Myocyte (in vitro differentiated cells): ENCODE data around the gene CABLES1. TPM values are rescaled to one million over a fixed set of nuclear protein-coding genes. Genes with fewer than 3 reads are reported as not detected.

Experiments
- DNase-seq: peaks from one replicate; pipeline ENCODE4 v3.0.0-alpha.2; 2012; ENCODE audit warnings: low read depth
- total RNA-seq: library from RNA; depleted of rRNA; stranded (reverse); fragments of >200 nt; gene quantifications from 2 replicates; pipeline ENCODE4 v1.2.3, GENCODE V29; 2014

CABLES1 gene
- total RNA-seq, 1 donor from 2014 or later = 8.2 TPM

DNA sequence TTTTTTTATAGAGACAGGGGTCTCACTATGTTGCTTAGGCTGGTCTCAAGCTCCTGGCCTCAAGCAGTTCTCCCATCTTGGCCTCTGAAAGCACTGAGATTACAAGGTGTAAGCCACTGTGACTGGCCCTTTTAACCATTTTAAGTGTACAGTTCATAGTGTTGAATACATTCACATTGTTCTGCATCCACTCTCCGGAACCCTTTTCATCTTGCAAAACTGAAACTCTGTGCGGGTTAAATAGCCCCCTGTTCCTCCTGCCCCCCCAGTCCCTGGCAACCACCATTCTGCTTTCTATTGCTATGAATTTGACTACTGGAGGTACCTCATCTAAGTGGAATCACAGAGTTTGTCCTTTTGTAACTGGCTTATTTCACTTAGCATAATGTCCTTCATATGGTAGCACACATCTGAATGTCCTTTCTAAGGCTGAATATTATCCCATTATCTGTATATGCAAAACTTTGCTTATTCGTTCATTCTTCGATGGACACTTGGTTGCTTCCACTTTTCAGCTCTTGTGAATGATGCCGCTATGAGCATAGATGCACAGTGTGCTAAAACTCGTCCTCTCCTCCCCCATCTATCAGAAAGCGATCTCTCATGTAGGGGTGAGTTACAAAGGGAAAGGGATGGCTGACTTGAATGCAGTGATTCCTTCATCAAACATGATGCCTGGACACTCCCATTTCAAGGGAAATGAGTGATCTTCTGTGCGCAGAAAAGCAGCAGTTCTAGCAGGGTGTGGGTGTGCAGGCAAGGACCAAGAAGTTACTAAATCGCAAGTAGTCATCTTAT is 30.2 kb downstream of the CABLES1 start:
- DNase-seq = no peak

DNA sequence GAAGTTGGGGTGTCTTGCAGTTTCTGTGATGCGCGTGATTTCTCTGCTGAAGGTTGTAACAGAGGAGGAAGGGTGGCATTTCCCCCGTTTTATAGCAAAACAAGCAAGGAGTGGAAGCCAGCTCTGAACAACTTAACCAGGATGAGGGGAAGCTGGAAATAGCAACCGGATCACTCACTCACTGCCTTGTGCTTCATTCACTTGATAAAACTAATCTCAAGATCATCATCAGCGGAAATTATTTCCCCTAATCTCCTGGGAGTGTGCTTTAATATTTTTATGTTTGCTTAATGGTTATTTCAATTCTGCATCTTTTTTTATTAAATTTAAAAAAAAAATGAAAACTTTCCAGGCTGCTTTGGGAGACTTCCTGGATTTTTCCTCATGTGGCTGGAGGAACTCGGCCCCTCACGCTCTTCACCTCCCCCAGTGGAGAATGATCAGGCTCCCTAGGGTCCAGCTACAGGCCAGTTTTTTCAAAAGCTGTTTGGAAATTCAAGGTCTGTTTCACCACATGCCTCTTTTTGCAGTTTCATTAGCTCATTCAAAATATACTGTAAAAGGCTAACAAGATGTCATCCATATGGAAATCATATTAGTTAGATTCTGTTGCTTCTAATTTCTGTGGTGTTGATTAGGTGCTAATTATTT is 31.7 kb downstream of the CABLES1 start:
- DNase-seq = no peak

DNA sequence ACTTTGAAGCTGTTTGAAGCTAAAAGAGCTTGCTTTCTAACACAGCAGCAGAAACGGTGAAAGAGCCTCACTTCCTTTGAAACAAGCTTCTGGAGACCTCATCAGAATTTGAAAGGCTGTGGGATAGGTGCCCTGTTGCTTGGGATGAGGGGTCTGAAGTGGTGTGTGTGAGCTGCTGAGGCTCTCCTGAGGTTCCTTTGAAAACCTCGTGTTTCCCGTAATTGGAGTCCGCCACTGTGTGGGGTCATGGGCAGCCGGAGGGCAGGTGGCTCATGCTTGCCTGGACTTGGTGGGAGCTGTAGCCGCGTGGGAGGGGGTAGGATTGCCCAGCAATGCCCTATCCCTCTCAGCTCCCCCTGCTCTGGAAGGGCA is 34.4 kb downstream of the CABLES1 start:
- DNase-seq = no peak

DNA sequence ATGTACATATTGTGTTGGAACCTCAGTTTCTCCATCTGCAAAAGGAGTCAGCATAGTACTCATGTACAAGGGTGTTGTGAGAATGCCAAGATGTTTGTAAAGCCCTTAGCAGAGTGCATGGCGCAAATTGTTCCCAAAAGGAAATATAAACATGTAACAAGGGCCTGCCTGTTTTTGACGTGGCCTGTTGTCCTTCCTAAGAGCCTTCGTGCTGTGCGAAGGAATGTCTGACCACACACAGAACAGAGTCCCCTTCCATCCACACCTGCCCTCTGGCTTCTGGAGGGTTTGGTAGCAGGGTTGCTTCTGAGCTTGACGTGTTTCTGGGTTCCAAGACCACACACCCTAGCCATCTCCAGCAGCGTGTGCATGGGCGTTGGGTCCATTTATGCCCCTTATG is 34.9 kb downstream of the CABLES1 start:
- DNase-seq = peak; percentile 10

DNA sequence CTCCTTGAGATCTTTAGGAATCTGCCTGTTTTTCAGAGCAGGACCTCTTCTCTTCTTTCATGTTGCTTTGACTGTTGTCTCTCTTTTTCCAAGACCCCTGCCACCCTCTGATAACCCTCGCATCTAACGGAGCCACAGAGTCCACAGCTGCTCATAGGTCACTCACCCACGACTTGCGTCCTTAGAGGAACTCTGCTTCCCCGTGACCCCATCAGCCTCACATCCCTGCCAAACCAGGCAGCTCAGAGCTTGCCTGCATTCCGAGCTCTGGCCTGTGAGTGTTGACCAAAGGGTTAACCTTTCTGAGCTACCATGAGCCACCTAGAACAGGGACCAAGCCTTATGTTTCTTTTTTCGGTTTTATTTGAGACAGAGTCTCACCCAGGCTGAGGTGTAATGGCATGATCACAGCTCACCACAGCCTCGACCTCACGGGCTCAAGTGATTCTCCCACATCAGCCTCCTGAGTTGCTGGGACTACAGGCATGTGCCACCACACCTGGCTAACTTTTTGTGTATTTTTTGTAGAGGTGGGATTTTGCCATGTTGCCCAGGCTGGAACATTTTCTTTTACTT is 36.4 kb downstream of the CABLES1 start:
- DNase-seq = peak; percentile 45

- DNase-seq = no peak
Observed at GRCh38 chr18:23172591-23173380, 37.5 kb downstream of the CABLES1 start.

- peak; percentile 68 for DNase-seq
Observed at GRCh38 chr18:23173912-23174311, 38.6 kb downstream of the CABLES1 start.

DNA sequence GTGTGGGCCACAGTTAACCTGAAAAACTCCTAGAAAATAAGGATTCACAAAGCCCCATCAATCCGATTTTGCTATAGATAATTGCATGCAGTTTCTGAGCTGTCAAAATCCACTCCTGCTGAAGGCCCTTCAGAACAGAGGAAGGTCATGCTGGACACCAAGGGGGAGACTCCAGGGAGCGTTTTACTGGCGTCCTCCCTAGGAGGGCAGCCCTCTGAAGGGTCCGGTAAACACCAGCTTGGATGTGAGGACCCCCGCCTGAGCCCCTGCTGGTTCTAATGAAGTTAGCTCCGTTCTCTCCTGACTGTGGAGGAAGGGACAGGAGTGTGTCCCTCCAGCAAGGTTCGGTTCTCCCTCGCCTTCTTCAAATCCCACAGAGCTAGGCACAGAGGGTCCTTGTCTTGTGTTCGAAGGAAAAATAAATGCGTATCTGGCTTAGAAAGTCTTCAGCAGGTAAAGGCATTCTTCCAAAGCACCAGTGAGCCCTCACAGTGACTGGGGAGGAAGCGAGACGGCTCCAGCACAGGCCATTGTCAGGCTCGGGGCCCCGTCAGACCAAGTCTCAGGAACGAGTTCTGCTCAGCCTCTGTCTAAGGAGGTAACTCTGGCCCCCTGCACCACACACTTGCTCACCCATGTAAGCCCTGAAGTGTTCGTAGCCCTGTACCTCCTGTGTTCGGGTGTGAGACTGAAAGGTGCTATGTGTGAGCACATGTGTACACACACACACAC is 41.6 kb downstream of the CABLES1 start:
- DNase-seq = no peak

GRCh38 chr18:23177433-23178072 is 42.3 kb downstream of the CABLES1 start:
- DNase-seq = no peak

DNA sequence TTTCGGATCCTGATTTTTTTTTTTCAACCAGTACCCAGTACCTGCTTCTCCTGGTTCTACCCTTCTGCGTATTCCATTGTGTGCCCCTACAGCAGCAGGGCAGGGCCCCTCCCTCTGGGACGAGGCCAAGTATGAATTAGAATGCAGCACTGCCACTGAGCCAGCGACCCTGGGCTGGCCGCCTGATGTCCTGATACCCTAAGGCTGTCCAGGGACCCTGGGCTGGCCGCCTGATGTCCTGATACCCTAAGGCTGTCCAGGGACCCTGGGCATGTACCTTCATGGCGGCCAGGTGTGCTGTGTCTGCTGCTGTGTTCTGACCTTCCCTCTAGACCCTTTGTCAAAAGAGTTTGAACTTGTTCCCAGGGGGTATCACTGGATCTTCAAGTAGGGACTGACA is 42.9 kb downstream of the CABLES1 start:
- DNase-seq = no peak

- DNase-seq = no peak
Observed at GRCh38 chr18:23178661-23179081, 43.4 kb downstream of the CABLES1 start.

DNA sequence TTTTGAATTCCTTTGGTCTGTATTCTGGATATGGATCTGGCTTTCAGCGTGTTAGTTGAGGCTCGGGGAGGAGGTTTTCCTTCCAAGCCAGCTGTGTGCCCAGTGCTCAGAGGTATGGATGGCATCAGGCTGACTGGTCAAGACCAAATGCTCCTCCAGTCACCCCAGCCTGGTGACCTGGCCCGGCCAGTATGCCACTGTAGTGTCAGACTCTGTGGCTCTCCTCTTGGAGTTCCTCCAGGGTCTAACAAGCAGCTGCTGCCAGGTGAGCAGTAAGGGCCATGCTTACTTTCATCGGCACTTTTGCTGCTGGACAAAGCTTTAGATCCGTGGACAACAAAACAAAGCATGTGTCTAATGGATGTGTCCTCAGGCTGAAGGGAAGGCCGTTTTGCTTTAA is 44.1 kb downstream of the CABLES1 start:
- peak; percentile 28 for DNase-seq

DNA sequence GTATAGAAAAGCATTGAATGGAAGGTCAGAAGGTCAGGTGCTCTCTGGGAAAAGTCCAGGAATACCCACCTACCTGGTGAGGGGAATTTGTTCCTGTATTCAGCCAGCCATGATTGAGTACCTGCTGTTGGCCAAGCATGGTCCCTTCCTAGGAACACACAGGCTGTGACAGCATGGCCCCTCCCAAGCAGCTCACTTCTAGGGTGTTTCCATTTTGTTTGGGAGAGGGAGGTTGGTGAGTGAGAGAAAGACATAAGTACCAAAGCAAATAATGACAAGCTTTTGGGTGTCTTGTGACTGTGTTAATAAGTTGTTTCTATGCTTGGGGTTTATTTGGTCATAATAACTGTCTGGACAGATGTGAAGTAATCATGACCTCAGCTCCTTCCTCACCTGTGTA is 46.3 kb downstream of the CABLES1 start:
- DNase-seq = no peak

GRCh38 chr18:23182606-23183005 is 47.3 kb downstream of the CABLES1 start:
- DNase-seq = no peak

- DNase-seq = peak; percentile 41
Observed at GRCh38 chr18:23183411-23184150, 48.3 kb downstream of the CABLES1 start.

GRCh38 chr18:23186781-23187180 is 51.5 kb downstream of the CABLES1 start:
- no peak for DNase-seq

GRCh38 chr18:23188068-23188760 is 52.9 kb downstream of the CABLES1 start:
- no peak for DNase-seq

GRCh38 chr18:23189099-23189498 is 53.8 kb downstream of the CABLES1 start:
- DNase-seq = no peak
